Central memory CD8-positive, alpha-beta T cell (primary cell): ENCODE results near the gene LRP1B.
"Not testable (repeated sequence)": the region's sequence is repeated elsewhere in the genome, so short reads cannot be mapped to it uniquely, and the experiment has no call there.

Experiments used
- ATAC-seq: fragments of 150-1000 bp; cut with Tn5 transposase; replicated peaks from 2 replicates; pipeline ENCODE4 v1.10.0; 2022; ENCODE audit warnings: mild to moderate bottlenecking, moderate FRiP score, moderate number of reproducible peaks; ENCODE audit not compliant: poor library complexity, severe bottlenecking; ENCODE audit errors: extremely low read depth
- DNase-seq, 2 donors: peaks; one replicate each; pipeline ENCODE4 v3.0.0; 2021; ENCODE audit warnings: low spot score in 2 of 2
- H3K27ac Mint-ChIP-seq: one replicate; pipeline ENCODE4 v1.8.0; 2022; ENCODE audit warnings: low read depth, mild to moderate bottlenecking, moderate library complexity, mixed read lengths
- H3K27me3 Mint-ChIP-seq: one replicate; pipeline ENCODE4 v1.8.0; 2022; ENCODE audit warnings: mixed read lengths
- H3K36me3 Mint-ChIP-seq: one replicate; pipeline ENCODE4 v1.8.0; 2022; ENCODE audit warnings: mild to moderate bottlenecking, moderate library complexity, mixed read lengths; ENCODE audit not compliant: insufficient read depth
- H3K4me1 Mint-ChIP-seq: one replicate; pipeline ENCODE4 v1.8.0; 2022; ENCODE audit warnings: mixed read lengths
- H3K4me3 Mint-ChIP-seq: one replicate; pipeline ENCODE4 v1.8.0; 2022; ENCODE audit warnings: mild to moderate bottlenecking, moderate library complexity, mixed read lengths
- H3K9me3 Mint-ChIP-seq: one replicate; pipeline ENCODE4 v1.8.0; 2022; ENCODE audit warnings: mixed read lengths

The LRP1B gene

GRCh38 chr2:140311905-140312304, 1818.9 kb downstream of the LRP1B start:
- no peak overlapping the region for H3K27ac Mint-ChIP-seq
- peaks cover 7% of the 10 kb centered on the region for H3K9me3 Mint-ChIP-seq
- H3K36me3 Mint-ChIP-seq, result no peaks in the 10 kb centered on the region
- no peaks in the 10 kb centered on the region for H3K27me3 Mint-ChIP-seq
- no peak for ATAC-seq
- no peak for DNase-seq
- no peak overlapping the region for H3K4me3 Mint-ChIP-seq
- no peaks in the 10 kb centered on the region for H3K4me1 Mint-ChIP-seq

- Mint-ChIP-seq H3K27ac (no peak overlapping the region), H3K9me3 (peaks cover 8% of the 10 kb centered on the region), H3K4me3 (no peak overlapping the region), H3K36me3 (no peaks in the 10 kb centered on the region), H3K27me3 (no peaks in the 10 kb centered on the region), H3K4me1 (no peaks in the 10 kb centered on the region)
- no peak for DNase-seq
- no peak for ATAC-seq
Measured at GRCh38 chr2:140308706-140309105, 1822.1 kb downstream of the LRP1B start.

GRCh38 chr2:140307532-140307931, 1823.3 kb downstream of the LRP1B start:
- Mint-ChIP-seq H3K36me3 (no peaks in the 10 kb centered on the region), H3K4me1 (no peaks in the 10 kb centered on the region), H3K4me3 (no peak overlapping the region), H3K27ac (no peak overlapping the region), H3K9me3 (peaks cover 14% of the 10 kb centered on the region), H3K27me3 (no peaks in the 10 kb centered on the region)
- DNase-seq (no peak), ATAC-seq (no peak)

DNA sequence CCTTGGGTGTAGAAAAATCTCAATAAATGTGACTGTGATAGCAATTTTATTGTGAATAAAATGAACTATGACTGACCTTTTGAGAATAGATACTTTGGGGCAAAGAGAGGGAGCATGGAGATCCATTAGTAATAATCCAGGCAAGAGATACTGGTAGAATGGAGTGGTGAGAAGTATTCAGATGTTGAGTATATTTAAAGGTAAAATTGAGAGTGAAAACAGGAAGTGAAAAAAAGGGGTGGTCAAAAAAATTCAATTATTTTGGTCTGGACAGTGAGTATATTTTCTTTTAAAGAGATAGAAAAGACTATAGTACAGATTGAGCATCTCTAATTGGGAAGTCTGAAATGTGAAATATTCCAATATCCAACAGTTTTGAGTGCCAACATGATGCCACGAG, 1835.0 kb downstream of the LRP1B start:
- Mint-ChIP-seq H3K4me3 (no peak overlapping the region), H3K36me3 (no peaks in the 10 kb centered on the region), H3K4me1 (no peaks in the 10 kb centered on the region), H3K27me3 (no peaks in the 10 kb centered on the region), H3K9me3 (peaks cover 28% of the 10 kb centered on the region), H3K27ac (no peak overlapping the region)
- ATAC-seq, result no peak
- no peak for DNase-seq

DNA sequence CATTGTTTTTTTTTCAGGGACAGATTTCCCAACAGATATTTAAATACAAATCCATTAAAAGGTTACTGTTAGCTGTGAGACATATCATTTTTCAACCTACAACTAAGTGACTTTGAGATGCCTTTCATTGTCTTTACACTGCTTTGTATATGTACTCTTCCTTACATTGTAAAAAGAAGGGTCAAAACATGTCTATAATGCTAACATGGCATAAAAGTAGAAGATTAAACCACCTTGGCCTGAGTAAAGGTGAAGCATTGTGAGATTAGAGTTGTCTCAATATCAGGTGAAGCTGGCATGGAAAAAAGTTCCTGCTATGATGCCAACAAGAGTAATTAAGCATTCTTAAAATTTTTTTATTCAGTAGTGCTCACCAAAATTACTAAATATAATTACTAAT, 1842.1 kb downstream of the LRP1B start:
- Mint-ChIP-seq H3K36me3 (no peaks in the 10 kb centered on the region), H3K9me3 (peaks cover 6% of the 10 kb centered on the region), H3K27ac (no peak overlapping the region), H3K4me1 (no peaks in the 10 kb centered on the region), H3K27me3 (no peaks in the 10 kb centered on the region), H3K4me3 (no peak overlapping the region)
- ATAC-seq (no peak), DNase-seq (no peak)

GRCh38 chr2:140288213-140288612, 1842.6 kb downstream of the LRP1B start:
- no peak overlapping the region for H3K27ac Mint-ChIP-seq
- peaks cover 6% of the 10 kb centered on the region for H3K9me3 Mint-ChIP-seq
- H3K4me3 Mint-ChIP-seq, result no peak overlapping the region
- no peaks in the 10 kb centered on the region for H3K4me1 Mint-ChIP-seq
- H3K36me3 Mint-ChIP-seq, result no peaks in the 10 kb centered on the region
- H3K27me3 Mint-ChIP-seq, result no peaks in the 10 kb centered on the region
- DNase-seq (no peak), ATAC-seq (no peak)

GRCh38 chr2:140286377-140286776, 1844.4 kb downstream of the LRP1B start:
- H3K36me3 Mint-ChIP-seq, result no peaks in the 10 kb centered on the region
- no peaks in the 10 kb centered on the region for H3K4me1 Mint-ChIP-seq
- no peak overlapping the region for H3K4me3 Mint-ChIP-seq
- no peaks in the 10 kb centered on the region for H3K9me3 Mint-ChIP-seq
- no peak for ATAC-seq
- no peaks in the 10 kb centered on the region for H3K27me3 Mint-ChIP-seq
- no peak overlapping the region for H3K27ac Mint-ChIP-seq
- DNase-seq, result no peak

DNA sequence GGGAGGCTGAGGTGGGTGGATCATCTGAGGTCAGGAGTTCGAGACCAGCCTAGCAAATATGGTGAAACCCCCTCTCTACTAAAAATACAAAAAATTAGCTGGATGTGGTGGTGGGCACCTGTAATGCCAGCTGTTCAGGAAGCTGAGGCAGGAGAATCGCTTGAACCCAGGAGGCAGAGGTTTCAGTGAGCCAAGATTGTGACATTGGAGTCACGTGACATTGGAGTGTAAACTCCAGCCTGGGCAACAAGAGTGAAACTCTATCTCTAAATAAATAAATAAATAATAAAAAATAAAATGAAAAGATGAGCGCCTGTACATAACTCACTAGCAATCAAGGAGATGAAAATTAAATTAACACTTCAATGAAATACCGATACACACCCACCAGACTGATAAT, 1853.5 kb downstream of the LRP1B start:
- H3K9me3 Mint-ChIP-seq, H3K27ac Mint-ChIP-seq, H3K4me3 Mint-ChIP-seq, H3K36me3 Mint-ChIP-seq, DNase-seq, H3K27me3 Mint-ChIP-seq, ATAC-seq, H3K4me1 Mint-ChIP-seq: not testable (repeated sequence)

GRCh38 chr2:140276661-140277060, 1854.2 kb downstream of the LRP1B start:
- no peaks in the 10 kb centered on the region for H3K9me3 Mint-ChIP-seq
- no peak for DNase-seq
- no peaks in the 10 kb centered on the region for H3K27me3 Mint-ChIP-seq
- H3K4me1 Mint-ChIP-seq, result no peaks in the 10 kb centered on the region
- H3K36me3 Mint-ChIP-seq, result no peaks in the 10 kb centered on the region
- no peak for ATAC-seq
- H3K4me3 Mint-ChIP-seq, result no peak overlapping the region
- no peak overlapping the region for H3K27ac Mint-ChIP-seq

DNA sequence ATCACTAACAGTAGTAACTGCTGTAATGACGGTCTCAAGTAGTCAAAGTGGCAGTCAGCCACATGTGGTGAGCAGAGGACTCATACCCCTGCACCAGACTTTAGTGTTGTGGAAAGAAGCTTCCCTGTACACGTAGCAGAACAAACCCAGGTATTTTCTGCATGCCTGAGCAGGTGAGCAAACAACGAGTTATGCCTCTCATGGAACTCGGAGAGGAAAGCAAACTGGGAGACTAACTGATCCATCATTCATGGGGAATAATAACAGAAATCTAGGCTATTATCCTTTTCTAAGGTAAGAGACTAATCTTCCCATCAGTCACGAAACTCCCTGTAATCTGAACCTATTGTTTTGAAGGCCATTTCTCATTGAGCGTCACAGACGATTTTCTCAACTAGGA, 1855.4 kb downstream of the LRP1B start:
- Mint-ChIP-seq H3K27ac (no peak overlapping the region), H3K4me1 (no peaks in the 10 kb centered on the region), H3K4me3 (no peak overlapping the region), H3K9me3 (no peaks in the 10 kb centered on the region), H3K36me3 (no peaks in the 10 kb centered on the region), H3K27me3 (no peaks in the 10 kb centered on the region)
- DNase-seq (no peak), ATAC-seq (no peak)

GRCh38 chr2:140274891-140275290, 1855.9 kb downstream of the LRP1B start:
- H3K27me3 Mint-ChIP-seq, result no peaks in the 10 kb centered on the region
- H3K36me3 Mint-ChIP-seq, result no peaks in the 10 kb centered on the region
- H3K9me3 Mint-ChIP-seq, result no peaks in the 10 kb centered on the region
- H3K4me3 Mint-ChIP-seq, result no peak overlapping the region
- no peak overlapping the region for H3K27ac Mint-ChIP-seq
- no peaks in the 10 kb centered on the region for H3K4me1 Mint-ChIP-seq
- DNase-seq, result no peak
- no peak for ATAC-seq

GRCh38 chr2:140273958-140274357, 1856.9 kb downstream of the LRP1B start:
- Mint-ChIP-seq H3K4me3 (no peak overlapping the region), H3K9me3 (no peaks in the 10 kb centered on the region), H3K4me1 (no peaks in the 10 kb centered on the region), H3K27ac (no peak overlapping the region), H3K27me3 (no peaks in the 10 kb centered on the region), H3K36me3 (no peaks in the 10 kb centered on the region)
- DNase-seq (no peak), ATAC-seq (no peak)

DNA sequence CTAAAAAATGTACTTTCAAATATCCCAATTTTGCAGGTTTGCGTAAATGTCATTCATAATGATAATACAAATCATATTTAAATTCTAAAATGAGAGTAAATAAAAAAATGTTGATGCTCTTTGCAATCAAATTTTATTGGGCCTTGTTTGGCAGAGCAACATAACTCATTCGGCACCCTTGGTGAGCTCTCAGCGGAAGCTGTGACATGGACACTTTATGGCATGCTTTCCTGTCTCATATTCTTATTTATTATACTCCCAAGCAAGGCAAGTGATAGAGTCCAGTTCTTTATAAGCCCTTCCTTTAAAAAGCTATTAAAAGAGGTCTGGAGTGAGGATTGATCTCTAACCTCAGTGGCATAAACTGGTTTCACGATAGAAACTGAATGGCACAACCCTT, 1857.4 kb downstream of the LRP1B start:
- H3K4me1 Mint-ChIP-seq, result no peaks in the 10 kb centered on the region
- no peak for ATAC-seq
- DNase-seq, result no peak
- H3K36me3 Mint-ChIP-seq, result no peaks in the 10 kb centered on the region
- H3K4me3 Mint-ChIP-seq, result no peak overlapping the region
- no peak overlapping the region for H3K27ac Mint-ChIP-seq
- no peaks in the 10 kb centered on the region for H3K27me3 Mint-ChIP-seq
- no peaks in the 10 kb centered on the region for H3K9me3 Mint-ChIP-seq

DNA sequence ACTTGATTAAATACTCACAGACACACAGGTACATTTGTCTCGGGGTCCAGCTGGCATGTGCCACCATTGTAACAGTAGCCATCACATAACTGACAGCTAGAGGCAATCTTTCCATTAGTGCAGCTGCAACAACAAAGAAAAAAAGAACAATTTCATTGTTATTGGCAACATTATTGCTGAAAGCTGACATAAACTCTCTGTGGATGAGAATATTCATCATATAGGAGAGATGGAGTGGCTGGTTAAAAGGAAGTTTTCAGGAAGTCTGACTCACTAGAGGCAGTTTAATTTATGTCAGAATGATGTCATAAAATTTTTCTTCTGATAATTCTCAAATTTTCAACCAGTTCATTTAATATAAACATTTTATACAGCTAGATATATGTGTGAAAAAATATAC, 1860.6 kb downstream of the LRP1B start:
- no peaks in the 10 kb centered on the region for H3K36me3 Mint-ChIP-seq
- H3K4me3 Mint-ChIP-seq, result no peak overlapping the region
- DNase-seq (no peak), ATAC-seq (no peak)
- no peaks in the 10 kb centered on the region for H3K4me1 Mint-ChIP-seq
- H3K27me3 Mint-ChIP-seq, result no peaks in the 10 kb centered on the region
- no peak overlapping the region for H3K27ac Mint-ChIP-seq
- peaks cover 7% of the 10 kb centered on the region for H3K9me3 Mint-ChIP-seq
